Liver (tissue), 9 donors: ENCODE measurements around the gene NFILZ. TPM values are rescaled to one million over a fixed set of nuclear protein-coding genes. Genes with fewer than 3 reads are reported as not detected.
A peak's percentile ranks its signal among the peaks of the same experiment; 100 is the strongest.
"Not testable (repeated sequence)": the region's sequence is repeated elsewhere in the genome, so short reads cannot be mapped to it uniquely, and the experiment has no call there.

ENCODE experiments used
- DNase-seq: peaks from one replicate; pipeline ENCODE4 v3.0.0-alpha.2; 2017; ENCODE audit warnings: low spot score
- H3K27ac ChIP-seq, 2 donors: one replicate each; pipeline ENCODE4 v1.7.0; 2013; ENCODE audit warnings: inconsistent platforms in 2 of 2, low read length in 2 of 2, control low read depth in 1 of 2, low read depth in 1 of 2, mild to moderate bottlenecking in 1 of 2
- H3K27me3 ChIP-seq, 4 donors: one replicate each; pipeline versions ENCODE4 v1.6.1 to v1.7.0; 2013; ENCODE audit warnings: low read length in 3 of 4, inconsistent platforms in 1 of 4, mild to moderate bottlenecking in 1 of 4, moderate library complexity in 1 of 4; ENCODE audit not compliant: control insufficient read depth in 4 of 4, insufficient read depth in 4 of 4
- H3K36me3 ChIP-seq, 4 donors: one replicate each; pipeline versions ENCODE4 v1.6.1 to v1.7.0; 2013; ENCODE audit warnings: low read length in 3 of 4, mild to moderate bottlenecking in 3 of 4, low read depth in 1 of 4, moderate library complexity in 1 of 4; ENCODE audit not compliant: control insufficient read depth in 4 of 4, insufficient read depth in 3 of 4
- H3K4me1 ChIP-seq, 4 donors: one replicate each; pipeline versions ENCODE4 v1.6.1 to v1.7.0; 2013; ENCODE audit warnings: low read length in 3 of 4, mild to moderate bottlenecking in 3 of 4, moderate library complexity in 1 of 4; ENCODE audit not compliant: control insufficient read depth in 4 of 4, insufficient read depth in 4 of 4
- H3K4me3 ChIP-seq, 3 donors: one replicate each; pipeline versions ENCODE4 v1.6.1 to v1.7.0; 2013; ENCODE audit warnings: low read length in 3 of 3, control low read depth in 1 of 3, low read depth in 1 of 3, mild to moderate bottlenecking in 1 of 3
- H3K9ac ChIP-seq, 2 donors: one replicate each; pipeline ENCODE4 v1.7.0; 2013; ENCODE audit warnings: low read length in 2 of 2, mild to moderate bottlenecking in 2 of 2, moderate library complexity in 2 of 2, control low read depth in 1 of 2, low read depth in 1 of 2
- H3K9me3 ChIP-seq, 4 donors: one replicate each; pipeline versions ENCODE4 v1.6.1 to v1.7.0; 2013; ENCODE audit warnings: low read length in 3 of 4; ENCODE audit not compliant: control insufficient read depth in 4 of 4
- EGR1 ChIP-seq, 2 donors: IDR thresholded peaks; 2 replicates each; pipeline ENCODE4 v1.6.1; 2016 to 2018; ENCODE audit warnings: antibody characterized with exemption in 2 of 2, low read depth in 2 of 2
- FOXA1 ChIP-seq: IDR thresholded peaks from 2 replicates; pipeline ENCODE4 v1.6.1; 2016; ENCODE audit warnings: antibody characterized with exemption
- FOXA2 ChIP-seq: IDR thresholded peaks from 2 replicates; pipeline ENCODE4 v1.6.1; 2016; ENCODE audit warnings: antibody characterized with exemption
- GABPA ChIP-seq, 2 donors: IDR thresholded peaks in 1 of 2; conservative IDR thresholded peaks in 1 of 2; 2 replicates each; pipeline ENCODE4 v1.6.1; 2016; ENCODE audit warnings: antibody characterized with exemption in 2 of 2, mild to moderate bottlenecking in 1 of 2, moderate library complexity in 1 of 2
- HNF4A ChIP-seq, 2 donors: conservative IDR thresholded peaks; 2 replicates each; pipeline ENCODE4 v1.6.1; 2016; ENCODE audit warnings: antibody characterized with exemption in 2 of 2, mild to moderate bottlenecking in 2 of 2
- HNF4G ChIP-seq: IDR thresholded peaks from 2 replicates; pipeline ENCODE4 v1.6.1; 2016; ENCODE audit warnings: antibody characterized with exemption
- JUND ChIP-seq, 2 donors: IDR thresholded peaks; 2 replicates each; pipeline ENCODE4 v1.6.1; 2016; ENCODE audit warnings: antibody characterized with exemption in 2 of 2
- NR2F2 ChIP-seq: IDR thresholded peaks from 2 replicates; pipeline ENCODE4 v1.6.1; 2016; ENCODE audit warnings: antibody characterized with exemption
- RAD21 ChIP-seq, 2 donors: IDR thresholded peaks; 2 replicates each; pipeline ENCODE4 v1.6.1; 2016; ENCODE audit warnings: antibody characterized with exemption in 2 of 2, mild to moderate bottlenecking in 2 of 2
- RXRA ChIP-seq, 2 donors: IDR thresholded peaks; 2 replicates each; pipeline ENCODE4 v1.6.1; 2017 to 2018; ENCODE audit warnings: antibody characterized with exemption in 2 of 2, mild to moderate bottlenecking in 1 of 2
- SP1 ChIP-seq: IDR thresholded peaks from 2 replicates; pipeline ENCODE4 v1.6.1; 2018; ENCODE audit warnings: antibody characterized with exemption, mild to moderate bottlenecking
- TAF1 ChIP-seq: conservative IDR thresholded peaks from 2 replicates; pipeline ENCODE4 v1.6.1; 2016; ENCODE audit warnings: antibody characterized with exemption, mild to moderate bottlenecking
- YY1 ChIP-seq: IDR thresholded peaks from 2 replicates; pipeline ENCODE4 v1.6.1; 2016; ENCODE audit warnings: antibody characterized with exemption, mild to moderate bottlenecking
- WGBS: extraction: QIAGEN DNeasy Blood & Tissue Kit; methylation state at CpG from one replicate; pipeline ENCODE4 v1.1.7; 2013; 5-methylcytosine and 5-hydroxymethylcytosine counted together
- polyA plus RNA-seq, 2 donors: library from polyadenylated mRNA; stranded (reverse) in 1 of 2; unstranded in 1 of 2; fragments of 200-250 nt in 1 of 2; fragments of >200 nt in 1 of 2; fragmentation: Nextera tagmentation in 1 of 2; extraction: Ambion mirVana in 1 of 2; gene quantifications; one replicate each; pipeline versions ENCODE4 v1.2.1 to v1.2.3, GENCODE V29; 2013 to 2015
- total RNA-seq, 2 donors: library from RNA; depleted of rRNA; stranded (reverse); fragments of >200 nt; gene quantifications; one replicate each; pipeline ENCODE4 v1.2.3, GENCODE V29; 2014
- TF ChIP-seq, protein P1 (sequence below): IDR thresholded peaks from 2 replicates; pipeline ENCODE4 v1.6.1; 2016; ENCODE audit warnings: antibody characterized with exemption
- TF ChIP-seq, protein P2 (sequence below): fragments of 150-350 bp; IDR thresholded peaks from 2 replicates; pipeline ENCODE4 v1.5.1; 2017; ENCODE audit warnings: improper control_type of control experiment, low read depth, low read length; ENCODE audit not compliant: missing input control
- TF ChIP-seq, protein P3 (sequence below): IDR thresholded peaks from 2 replicates; pipeline ENCODE4 v1.6.1; 2016; ENCODE audit warnings: antibody characterized with exemption, mild to moderate bottlenecking
- TF ChIP-seq, protein P4 (sequence below): IDR thresholded peaks from 2 replicates; pipeline ENCODE4 v1.6.1; 2016; ENCODE audit warnings: antibody characterized with exemption
- TF ChIP-seq, protein P5 (sequence below): IDR thresholded peaks from 2 replicates; pipeline ENCODE4 v1.6.1; 2016; ENCODE audit warnings: antibody characterized with exemption
- donor health status: healthy.
- donor health status: healthy.
- donor health status: healthy.
- donor health status: healthy.
- donor health status: healthy.

The NFILZ gene
- total and polyA plus RNA-seq, 4 donors: not detected

DNA sequence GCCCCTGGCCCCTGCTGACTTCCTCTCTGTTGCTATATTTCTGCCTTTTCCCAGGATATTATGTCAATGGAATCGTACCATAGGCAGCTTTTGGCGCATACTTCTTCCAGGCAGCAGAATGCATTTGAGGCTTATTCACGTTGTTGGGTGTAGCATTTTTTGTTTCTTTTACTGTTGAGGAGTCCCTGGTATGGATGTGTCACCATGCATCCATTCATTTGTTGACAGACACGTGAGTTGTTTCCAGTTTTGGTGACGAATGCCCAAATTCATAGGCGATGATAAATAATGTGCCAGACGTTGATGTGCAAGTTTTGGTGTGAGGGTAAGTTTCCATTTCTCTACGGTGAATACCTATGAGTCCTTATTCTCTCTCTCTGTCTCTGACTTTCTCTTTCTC lies 5.0 kb downstream of the NFILZ start:
- Histone ChIP-seq H3K36me3 (no peaks in the 10 kb centered on the region), H3K9me3 (no peaks in the 10 kb centered on the region), H3K27me3 (no peaks in the 10 kb centered on the region), H3K4me1 (peaks cover 15 to 44% (median 40%) of the 10 kb centered on the region in 4 donors), H3K9ac (no peak overlapping the region), H3K4me3 (no peak overlapping the region), H3K27ac (no peak overlapping the region)
- TF ChIP-seq HNF4A (conservative IDR thresholded peaks at IDR 0.05) (no peak), HNF4G (no peak), GABPA (IDR thresholded peaks at IDR 0.05 in 1 of 2, conservative IDR thresholded peaks at IDR 0.05 in 1 of 2) (no peak), EGR1 (IDR thresholded peaks at IDR 0.05; ENCODE audit: low read depth in 2 of 2) (no peak), YY1 (no peak), RXRA (IDR thresholded peaks at IDR 0.05) (no peak), FOXA1 (no peak), FOXA2 (no peak), TAF1 (no peak), JUND (IDR thresholded peaks at IDR 0.05) (no peak)
- TF ChIP-seq, protein P1, sequence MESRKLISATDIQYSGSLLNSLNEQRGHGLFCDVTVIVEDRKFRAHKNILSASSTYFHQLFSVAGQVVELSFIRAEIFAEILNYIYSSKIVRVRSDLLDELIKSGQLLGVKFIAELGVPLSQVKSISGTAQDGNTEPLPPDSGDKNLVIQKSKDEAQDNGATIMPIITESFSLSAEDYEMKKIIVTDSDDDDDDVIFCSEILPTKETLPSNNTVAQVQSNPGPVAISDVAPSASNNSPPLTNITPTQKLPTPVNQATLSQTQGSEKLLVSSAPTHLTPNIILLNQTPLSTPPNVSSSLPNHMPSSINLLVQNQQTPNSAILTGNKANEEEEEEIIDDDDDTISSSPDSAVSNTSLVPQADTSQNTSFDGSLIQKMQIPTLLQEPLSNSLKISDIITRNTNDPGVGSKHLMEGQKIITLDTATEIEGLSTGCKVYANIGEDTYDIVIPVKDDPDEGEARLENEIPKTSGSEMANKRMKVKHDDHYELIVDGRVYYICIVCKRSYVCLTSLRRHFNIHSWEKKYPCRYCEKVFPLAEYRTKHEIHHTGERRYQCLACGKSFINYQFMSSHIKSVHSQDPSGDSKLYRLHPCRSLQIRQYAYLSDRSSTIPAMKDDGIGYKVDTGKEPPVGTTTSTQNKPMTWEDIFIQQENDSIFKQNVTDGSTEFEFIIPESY: no peak
- DNase-seq: no peak
- WGBS: 91% methylated on average over 8 of the region's 8 CpGs

DNA sequence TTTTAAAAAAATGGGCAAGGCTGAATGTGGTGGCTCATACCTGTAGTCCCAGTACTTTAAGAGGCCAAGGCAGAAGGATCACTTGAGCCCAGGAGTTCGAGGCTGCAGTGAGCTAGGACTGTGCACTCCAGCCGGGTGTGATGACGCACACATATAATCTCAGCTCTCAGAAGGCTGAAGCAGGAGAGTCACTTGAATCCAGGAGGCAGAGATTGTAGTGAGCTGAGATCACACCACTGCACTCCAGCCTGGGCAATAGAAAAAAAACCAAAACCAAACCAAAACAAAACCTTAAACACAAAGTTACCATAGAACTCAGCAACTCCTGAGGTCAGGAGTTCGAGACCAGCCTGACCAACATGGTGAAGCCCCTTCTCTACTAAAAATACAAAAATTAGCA lies 6.6 kb downstream of the NFILZ start:
- not testable (repeated sequence) for H3K4me3 ChIP-seq, H3K36me3 ChIP-seq, H3K27me3 ChIP-seq, DNase-seq, H3K27ac ChIP-seq, H3K9ac ChIP-seq, H3K9me3 ChIP-seq
- WGBS: 94% methylated on average over 4 of the region's 4 CpGs
- peaks cover 15 to 48% (median 44%) of the 10 kb centered on the region in 4 donors for H3K4me1 ChIP-seq

DNA sequence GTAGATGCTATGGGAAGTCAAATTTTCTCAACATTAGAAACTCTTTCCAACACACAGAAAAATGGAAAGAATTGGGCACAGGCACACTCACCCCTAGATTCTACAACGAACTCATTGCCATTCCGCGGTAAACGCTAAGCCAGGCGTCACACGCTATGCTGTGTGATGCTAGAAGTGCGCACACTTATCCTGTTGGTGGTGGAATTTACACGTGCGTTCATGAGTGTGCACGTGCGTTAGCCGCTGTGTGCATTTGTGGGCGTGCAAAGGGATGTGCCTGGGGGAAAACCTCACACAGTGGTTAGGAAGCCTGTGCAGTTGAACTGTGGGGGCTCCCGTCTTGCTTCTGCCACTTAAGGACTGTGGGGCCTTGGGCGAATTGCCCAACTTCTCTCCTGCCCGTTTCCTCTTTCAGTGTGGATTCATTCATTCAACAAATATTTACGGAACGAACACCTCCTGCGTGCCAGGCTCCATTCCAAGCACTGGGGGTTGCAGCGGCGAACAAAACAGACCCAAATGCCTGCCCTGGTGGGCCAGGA lies 7.7 kb downstream of the NFILZ start:
- no peak overlapping the region for H3K9ac ChIP-seq
- DNase-seq: no peak
- H3K27ac ChIP-seq: peak overlapping the region; percentile 70 to 75
- H3K36me3 ChIP-seq: no peaks in the 10 kb centered on the region
- peaks cover 15 to 48% (median 44%) of the 10 kb centered on the region in 4 donors for H3K4me1 ChIP-seq
- H3K9me3 ChIP-seq: peaks cover 0 to 1% (median 0%) of the 10 kb centered on the region in 4 donors
- WGBS: 27% methylated on average over 21 of the region's 21 CpGs
- H3K4me3 ChIP-seq: peak overlapping the region in 1 of 3 donors; percentile 12
- H3K27me3 ChIP-seq: no peaks in the 10 kb centered on the region
- no peak for TF ChIP-seq NR2F2
- peak; percentile 6 to 61 for TF ChIP-seq RXRA (IDR thresholded peaks at IDR 0.05)
- TF ChIP-seq FOXA2: no peak
- TF ChIP-seq GABPA (IDR thresholded peaks at IDR 0.05 in 1 of 2, conservative IDR thresholded peaks at IDR 0.05 in 1 of 2): no peak
- TF ChIP-seq RAD21 (IDR thresholded peaks at IDR 0.05): no peak
- TF ChIP-seq, protein P2, sequence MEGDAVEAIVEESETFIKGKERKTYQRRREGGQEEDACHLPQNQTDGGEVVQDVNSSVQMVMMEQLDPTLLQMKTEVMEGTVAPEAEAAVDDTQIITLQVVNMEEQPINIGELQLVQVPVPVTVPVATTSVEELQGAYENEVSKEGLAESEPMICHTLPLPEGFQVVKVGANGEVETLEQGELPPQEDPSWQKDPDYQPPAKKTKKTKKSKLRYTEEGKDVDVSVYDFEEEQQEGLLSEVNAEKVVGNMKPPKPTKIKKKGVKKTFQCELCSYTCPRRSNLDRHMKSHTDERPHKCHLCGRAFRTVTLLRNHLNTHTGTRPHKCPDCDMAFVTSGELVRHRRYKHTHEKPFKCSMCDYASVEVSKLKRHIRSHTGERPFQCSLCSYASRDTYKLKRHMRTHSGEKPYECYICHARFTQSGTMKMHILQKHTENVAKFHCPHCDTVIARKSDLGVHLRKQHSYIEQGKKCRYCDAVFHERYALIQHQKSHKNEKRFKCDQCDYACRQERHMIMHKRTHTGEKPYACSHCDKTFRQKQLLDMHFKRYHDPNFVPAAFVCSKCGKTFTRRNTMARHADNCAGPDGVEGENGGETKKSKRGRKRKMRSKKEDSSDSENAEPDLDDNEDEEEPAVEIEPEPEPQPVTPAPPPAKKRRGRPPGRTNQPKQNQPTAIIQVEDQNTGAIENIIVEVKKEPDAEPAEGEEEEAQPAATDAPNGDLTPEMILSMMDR: no peak
- TF ChIP-seq HNF4G: no peak
- TF ChIP-seq HNF4A (conservative IDR thresholded peaks at IDR 0.05): peak in 1 of 2 donors; percentile 37
- no peak for TF ChIP-seq FOXA1
- TF ChIP-seq, protein P3, sequence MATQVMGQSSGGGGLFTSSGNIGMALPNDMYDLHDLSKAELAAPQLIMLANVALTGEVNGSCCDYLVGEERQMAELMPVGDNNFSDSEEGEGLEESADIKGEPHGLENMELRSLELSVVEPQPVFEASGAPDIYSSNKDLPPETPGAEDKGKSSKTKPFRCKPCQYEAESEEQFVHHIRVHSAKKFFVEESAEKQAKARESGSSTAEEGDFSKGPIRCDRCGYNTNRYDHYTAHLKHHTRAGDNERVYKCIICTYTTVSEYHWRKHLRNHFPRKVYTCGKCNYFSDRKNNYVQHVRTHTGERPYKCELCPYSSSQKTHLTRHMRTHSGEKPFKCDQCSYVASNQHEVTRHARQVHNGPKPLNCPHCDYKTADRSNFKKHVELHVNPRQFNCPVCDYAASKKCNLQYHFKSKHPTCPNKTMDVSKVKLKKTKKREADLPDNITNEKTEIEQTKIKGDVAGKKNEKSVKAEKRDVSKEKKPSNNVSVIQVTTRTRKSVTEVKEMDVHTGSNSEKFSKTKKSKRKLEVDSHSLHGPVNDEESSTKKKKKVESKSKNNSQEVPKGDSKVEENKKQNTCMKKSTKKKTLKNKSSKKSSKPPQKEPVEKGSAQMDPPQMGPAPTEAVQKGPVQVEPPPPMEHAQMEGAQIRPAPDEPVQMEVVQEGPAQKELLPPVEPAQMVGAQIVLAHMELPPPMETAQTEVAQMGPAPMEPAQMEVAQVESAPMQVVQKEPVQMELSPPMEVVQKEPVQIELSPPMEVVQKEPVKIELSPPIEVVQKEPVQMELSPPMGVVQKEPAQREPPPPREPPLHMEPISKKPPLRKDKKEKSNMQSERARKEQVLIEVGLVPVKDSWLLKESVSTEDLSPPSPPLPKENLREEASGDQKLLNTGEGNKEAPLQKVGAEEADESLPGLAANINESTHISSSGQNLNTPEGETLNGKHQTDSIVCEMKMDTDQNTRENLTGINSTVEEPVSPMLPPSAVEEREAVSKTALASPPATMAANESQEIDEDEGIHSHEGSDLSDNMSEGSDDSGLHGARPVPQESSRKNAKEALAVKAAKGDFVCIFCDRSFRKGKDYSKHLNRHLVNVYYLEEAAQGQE: no peak
- TF ChIP-seq, protein P1: no peak
- TF ChIP-seq JUND (IDR thresholded peaks at IDR 0.05): peak in 1 of 2 donors; percentile 3
- TF ChIP-seq, protein P4, sequence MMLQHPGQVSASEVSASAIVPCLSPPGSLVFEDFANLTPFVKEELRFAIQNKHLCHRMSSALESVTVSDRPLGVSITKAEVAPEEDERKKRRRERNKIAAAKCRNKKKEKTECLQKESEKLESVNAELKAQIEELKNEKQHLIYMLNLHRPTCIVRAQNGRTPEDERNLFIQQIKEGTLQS: no peak
- no peak for TF ChIP-seq SP1
- TF ChIP-seq TAF1: no peak
- TF ChIP-seq, protein P5, sequence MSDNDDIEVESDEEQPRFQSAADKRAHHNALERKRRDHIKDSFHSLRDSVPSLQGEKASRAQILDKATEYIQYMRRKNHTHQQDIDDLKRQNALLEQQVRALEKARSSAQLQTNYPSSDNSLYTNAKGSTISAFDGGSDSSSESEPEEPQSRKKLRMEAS: peak; percentile 19
